ENCODE measurements around the gene PLEKHF1.

DNA sequence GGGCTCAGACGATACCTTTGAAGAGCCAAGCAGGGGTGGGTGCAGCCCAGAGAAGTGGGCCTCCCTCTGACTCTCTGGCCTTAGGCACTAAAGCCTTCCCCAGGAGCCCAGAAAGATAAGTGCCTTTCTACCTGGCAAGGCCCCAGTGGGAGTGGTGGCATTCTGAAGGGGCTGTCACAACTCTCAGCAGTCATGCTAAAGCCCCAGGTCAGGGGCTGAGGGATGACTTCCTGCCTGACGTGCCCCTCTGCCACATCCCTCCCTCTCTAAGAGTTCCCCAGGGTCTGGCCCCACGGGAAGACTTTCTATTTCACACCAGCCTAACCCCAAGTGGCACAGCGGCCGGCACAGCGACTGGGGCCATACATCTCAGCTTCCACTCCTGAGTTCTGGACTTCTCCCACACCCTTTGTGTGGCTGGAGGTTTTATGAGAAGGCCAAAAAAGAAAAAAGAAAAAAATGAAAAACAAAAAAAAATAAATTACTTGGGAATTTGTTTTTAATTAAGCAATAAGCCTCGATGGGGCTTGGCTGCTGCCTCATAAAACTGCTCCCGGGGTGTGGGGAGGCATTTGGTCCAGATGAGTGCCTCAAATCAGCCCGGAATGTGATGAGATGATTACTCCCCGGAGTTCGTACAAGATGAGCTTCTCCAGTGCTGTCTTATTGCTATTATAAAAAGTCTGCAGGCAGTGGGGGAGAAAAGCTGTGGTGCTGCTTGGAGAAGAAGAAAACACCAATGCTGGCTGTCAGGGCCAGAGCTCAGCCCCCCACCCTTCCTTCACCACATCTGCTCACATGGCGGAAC, 28.5 kb upstream of the PLEKHF1 start:
- TF ChIP-seq EZH2 (IDR thresholded peaks at IDR 0.05; ENCODE audit: borderline replicate concordance, low read depth, low read length, severe bottlenecking): no peak
- TF ChIP-seq, protein P1, sequence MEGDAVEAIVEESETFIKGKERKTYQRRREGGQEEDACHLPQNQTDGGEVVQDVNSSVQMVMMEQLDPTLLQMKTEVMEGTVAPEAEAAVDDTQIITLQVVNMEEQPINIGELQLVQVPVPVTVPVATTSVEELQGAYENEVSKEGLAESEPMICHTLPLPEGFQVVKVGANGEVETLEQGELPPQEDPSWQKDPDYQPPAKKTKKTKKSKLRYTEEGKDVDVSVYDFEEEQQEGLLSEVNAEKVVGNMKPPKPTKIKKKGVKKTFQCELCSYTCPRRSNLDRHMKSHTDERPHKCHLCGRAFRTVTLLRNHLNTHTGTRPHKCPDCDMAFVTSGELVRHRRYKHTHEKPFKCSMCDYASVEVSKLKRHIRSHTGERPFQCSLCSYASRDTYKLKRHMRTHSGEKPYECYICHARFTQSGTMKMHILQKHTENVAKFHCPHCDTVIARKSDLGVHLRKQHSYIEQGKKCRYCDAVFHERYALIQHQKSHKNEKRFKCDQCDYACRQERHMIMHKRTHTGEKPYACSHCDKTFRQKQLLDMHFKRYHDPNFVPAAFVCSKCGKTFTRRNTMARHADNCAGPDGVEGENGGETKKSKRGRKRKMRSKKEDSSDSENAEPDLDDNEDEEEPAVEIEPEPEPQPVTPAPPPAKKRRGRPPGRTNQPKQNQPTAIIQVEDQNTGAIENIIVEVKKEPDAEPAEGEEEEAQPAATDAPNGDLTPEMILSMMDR (IDR thresholded peaks at IDR 0.05; ENCODE audit: borderline replicate concordance, extremely low read depth, low read length, poor library complexity, severe bottlenecking): no peak

Measured in DND-41 (cell line).